Measurements from ENCODE around the gene PADI1.

Gene PADI1

DNA sequence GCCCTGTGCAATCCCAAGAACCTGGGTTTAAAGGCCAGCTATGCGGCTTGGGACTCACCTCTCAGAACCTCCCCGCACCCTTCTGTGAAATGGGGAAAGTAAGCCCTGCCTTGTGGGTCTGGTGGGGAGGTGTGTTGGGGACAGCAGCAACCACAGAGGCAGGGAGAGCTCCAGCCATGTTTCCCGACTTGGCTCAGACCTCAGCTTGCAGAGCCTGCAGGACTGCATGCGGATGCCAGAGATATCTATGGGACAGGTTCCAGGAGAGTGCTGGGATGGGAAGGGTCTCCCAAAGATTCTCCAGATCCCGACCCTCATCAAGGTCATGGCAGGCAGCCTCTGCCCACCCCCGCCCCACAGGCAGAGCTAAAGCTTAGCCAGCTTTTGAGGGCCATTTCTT, 20.2 kb downstream of the PADI1 start:
- no peak overlapping the region for H3K4me3 ChIP-seq (ENCODE audit: low read depth, low read length)
- in situ Hi-C loops (cut with HindIII; ENCODE audit: low sequenced_read_pairs), result no loop called here
- TF ChIP-seq, protein P1, sequence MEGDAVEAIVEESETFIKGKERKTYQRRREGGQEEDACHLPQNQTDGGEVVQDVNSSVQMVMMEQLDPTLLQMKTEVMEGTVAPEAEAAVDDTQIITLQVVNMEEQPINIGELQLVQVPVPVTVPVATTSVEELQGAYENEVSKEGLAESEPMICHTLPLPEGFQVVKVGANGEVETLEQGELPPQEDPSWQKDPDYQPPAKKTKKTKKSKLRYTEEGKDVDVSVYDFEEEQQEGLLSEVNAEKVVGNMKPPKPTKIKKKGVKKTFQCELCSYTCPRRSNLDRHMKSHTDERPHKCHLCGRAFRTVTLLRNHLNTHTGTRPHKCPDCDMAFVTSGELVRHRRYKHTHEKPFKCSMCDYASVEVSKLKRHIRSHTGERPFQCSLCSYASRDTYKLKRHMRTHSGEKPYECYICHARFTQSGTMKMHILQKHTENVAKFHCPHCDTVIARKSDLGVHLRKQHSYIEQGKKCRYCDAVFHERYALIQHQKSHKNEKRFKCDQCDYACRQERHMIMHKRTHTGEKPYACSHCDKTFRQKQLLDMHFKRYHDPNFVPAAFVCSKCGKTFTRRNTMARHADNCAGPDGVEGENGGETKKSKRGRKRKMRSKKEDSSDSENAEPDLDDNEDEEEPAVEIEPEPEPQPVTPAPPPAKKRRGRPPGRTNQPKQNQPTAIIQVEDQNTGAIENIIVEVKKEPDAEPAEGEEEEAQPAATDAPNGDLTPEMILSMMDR (IDR thresholded peaks at IDR 0.05; ENCODE audit: low read depth, low read length), result no peak
- no peak for DNase-seq (ENCODE audit: low read depth, low spot score)

DNA sequence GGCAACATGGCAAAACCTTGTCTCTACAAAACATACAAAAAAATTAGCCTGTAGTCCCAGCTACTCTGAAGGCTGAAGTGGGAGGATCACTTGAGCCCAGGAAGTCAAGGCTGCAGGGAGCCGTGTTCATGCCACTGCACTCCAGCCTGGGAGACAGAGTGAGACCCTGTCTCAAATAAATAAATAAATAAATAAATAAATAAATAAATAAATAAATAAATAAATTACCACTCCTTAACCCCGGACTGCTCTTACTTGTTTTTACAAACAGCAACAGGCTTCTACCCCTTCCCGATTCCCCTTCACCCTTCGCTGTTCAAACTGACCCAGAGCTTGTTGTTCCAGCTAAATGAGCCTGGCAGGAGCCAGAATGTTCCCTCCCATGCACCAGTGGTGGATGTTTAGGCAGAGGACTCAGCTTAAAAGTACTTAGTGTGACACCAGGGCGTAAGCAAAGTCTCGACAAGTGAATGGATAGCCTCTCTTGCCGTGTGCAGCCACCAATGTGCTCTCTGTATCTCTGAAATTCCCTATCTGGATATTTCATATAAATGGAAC, 22.5 kb downstream of the PADI1 start:
- H3K4me3 ChIP-seq (ENCODE audit: low read depth, low read length), result no peak overlapping the region
- no peak for DNase-seq (ENCODE audit: low read depth, low spot score)
- TF ChIP-seq, protein P1 (IDR thresholded peaks at IDR 0.05; ENCODE audit: low read depth, low read length), result no peak
- in situ Hi-C loops (cut with HindIII; ENCODE audit: low sequenced_read_pairs), result no loop called here

DNA sequence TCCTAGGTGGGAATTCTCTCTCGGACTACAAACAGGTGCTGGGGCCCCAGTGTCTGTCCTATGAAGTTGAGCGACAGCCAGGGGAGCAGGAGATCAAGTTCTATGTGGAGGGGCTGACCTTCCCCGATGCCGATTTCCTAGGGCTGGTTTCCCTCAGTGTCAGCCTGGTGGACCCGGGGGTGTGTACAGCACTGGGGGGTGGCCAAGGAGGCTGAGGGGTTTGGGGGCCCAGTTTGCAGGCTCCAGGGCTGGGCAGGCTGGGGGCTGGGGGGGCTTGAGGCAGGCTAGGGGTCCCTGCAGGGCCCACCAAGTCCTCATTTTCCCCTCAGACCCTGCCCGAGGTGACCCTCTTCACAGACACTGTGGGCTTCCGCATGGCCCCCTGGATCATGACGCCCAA, 23.7 kb downstream of the PADI1 start:
- TF ChIP-seq, protein P1 (IDR thresholded peaks at IDR 0.05; ENCODE audit: low read depth, low read length), result no peak
- in situ Hi-C loops (cut with HindIII; ENCODE audit: low sequenced_read_pairs), result no loop called here
- H3K4me3 ChIP-seq (ENCODE audit: low read depth, low read length), result no peak overlapping the region

DNA sequence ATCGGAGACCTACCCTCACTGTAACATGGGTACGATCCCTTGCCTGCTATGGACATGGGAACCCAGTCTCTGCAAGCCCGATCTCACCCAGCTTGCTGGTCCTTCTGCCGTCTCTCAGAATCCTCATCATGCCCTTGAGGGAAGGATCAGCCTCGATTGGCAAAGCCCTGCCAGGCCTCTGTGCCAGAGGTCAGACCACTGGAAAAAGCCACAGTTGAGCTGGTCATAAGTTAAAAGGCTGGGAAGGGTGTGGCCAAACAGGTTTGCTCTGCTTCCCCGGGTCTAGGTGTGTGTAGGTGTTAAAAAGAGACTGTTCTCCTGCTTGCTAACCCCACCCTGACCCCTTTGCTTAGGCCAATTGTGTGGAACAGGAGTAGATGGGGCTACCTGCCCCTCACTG, 24.5 kb downstream of the PADI1 start:
- TF ChIP-seq, protein P1 (IDR thresholded peaks at IDR 0.05; ENCODE audit: low read depth, low read length), result no peak
- in situ Hi-C loops (cut with HindIII; ENCODE audit: low sequenced_read_pairs), result no loop called here
- no peak for DNase-seq (ENCODE audit: low read depth, low spot score)
- no peak overlapping the region for H3K4me3 ChIP-seq (ENCODE audit: low read depth, low read length)

More for the DNA sequence above, 23.7 kb downstream of the PADI1 start:
- DNase-seq (ENCODE audit: low read depth, low spot score), result no peak

DNA sequence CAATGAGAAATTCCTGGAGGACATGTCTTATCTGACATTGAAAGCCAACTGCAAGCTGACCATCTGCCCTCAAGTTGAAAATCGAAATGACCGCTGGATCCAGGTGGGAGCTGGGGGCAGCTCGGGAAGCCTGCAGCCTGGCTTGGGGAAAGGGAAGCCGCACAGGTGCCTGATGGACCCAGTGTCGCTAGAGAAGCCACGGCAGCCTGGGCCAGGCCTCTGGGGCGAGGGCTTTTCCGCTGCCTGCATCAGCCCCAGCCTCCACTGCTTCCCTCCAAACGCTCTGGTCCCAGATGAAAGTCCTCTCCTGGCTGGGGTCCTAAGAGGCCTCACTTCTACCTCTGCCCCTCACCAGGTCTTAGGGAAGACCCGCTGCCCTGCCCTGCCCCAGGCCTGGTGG, 25.2 kb downstream of the PADI1 start:
- no peak for DNase-seq (ENCODE audit: low read depth, low spot score)
- in situ Hi-C loops (cut with HindIII; ENCODE audit: low sequenced_read_pairs), result no loop called here
- no peak overlapping the region for H3K4me3 ChIP-seq (ENCODE audit: low read depth, low read length)
- TF ChIP-seq, protein P1 (IDR thresholded peaks at IDR 0.05; ENCODE audit: low read depth, low read length), result no peak

DNA sequence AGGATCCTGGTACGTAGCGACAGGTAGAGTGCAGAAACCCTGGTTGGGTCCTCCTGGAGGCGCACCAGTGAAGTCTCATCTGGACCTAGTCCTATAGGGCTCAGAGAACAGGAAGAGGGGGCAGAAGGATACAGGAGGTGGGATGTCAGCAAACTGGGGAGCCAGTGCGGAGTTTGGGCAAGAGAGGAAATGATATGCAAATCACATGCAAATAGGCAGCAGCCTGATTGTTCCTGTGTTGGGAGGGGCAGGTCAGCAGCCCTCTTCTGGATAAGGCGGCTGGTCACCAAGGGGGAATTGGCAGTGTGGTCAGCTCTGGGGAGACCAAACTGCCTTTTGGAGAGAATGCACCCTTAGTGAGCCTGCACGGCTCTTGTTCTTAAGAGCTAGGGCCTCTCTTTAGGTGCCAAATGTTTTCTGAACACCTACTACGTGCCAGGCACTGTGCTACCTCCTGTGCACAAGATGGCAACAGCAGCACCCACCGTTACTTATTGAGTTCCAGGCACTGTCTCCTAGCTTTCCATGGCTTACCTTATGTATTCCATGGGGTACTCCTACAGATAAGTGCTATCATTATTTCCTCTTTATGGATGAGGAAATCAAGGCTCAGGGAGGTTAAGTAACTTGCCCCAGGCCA, 25.9 kb downstream of the PADI1 start:
- in situ Hi-C loops (cut with HindIII; ENCODE audit: low sequenced_read_pairs), result no loop called here
- DNase-seq (ENCODE audit: low read depth, low spot score), result no peak
- TF ChIP-seq, protein P1 (IDR thresholded peaks at IDR 0.05; ENCODE audit: low read depth, low read length), result no peak

More for the DNA sequence above, 25.9 kb downstream of the PADI1 start:
- H3K4me3 ChIP-seq (ENCODE audit: low read depth, low read length), result no peak overlapping the region

Measured in astrocyte of the spinal cord (primary cell).